ENCODE measurements around the gene SDF2L1. TPM values are rescaled to one million over a fixed set of nuclear protein-coding genes. Genes with fewer than 3 reads are reported as not detected.
A peak's percentile ranks its signal among the peaks of the same experiment; 100 is the strongest.

Gene SDF2L1
- total RNA-seq, 1 experiment from 2014 or later = 91.5 TPM

GRCh38 chr22:21621025-21621424 lies 21.1 kb upstream of the SDF2L1 start:
- Mint-ChIP-seq H3K27me3 (ENCODE audit: insufficient read depth, unreplicated experiment) (no peaks in the 10 kb centered on the region), H3K4me3 (ENCODE audit: unreplicated experiment) (no peak overlapping the region), H3K27ac (ENCODE audit: low read depth, unreplicated experiment) (no peak overlapping the region), H3K4me1 (ENCODE audit: insufficient read depth, unreplicated experiment) (peaks cover 26% of the 10 kb centered on the region), H3K36me3 (ENCODE audit: insufficient read depth, unreplicated experiment) (peaks cover 67% of the 10 kb centered on the region), H3K9me3 (ENCODE audit: unreplicated experiment) (no peaks in the 10 kb centered on the region)
- intact Hi-C loops (cut with micrococcal nuclease) = no loop called here
- TF ChIP-seq, protein P1, sequence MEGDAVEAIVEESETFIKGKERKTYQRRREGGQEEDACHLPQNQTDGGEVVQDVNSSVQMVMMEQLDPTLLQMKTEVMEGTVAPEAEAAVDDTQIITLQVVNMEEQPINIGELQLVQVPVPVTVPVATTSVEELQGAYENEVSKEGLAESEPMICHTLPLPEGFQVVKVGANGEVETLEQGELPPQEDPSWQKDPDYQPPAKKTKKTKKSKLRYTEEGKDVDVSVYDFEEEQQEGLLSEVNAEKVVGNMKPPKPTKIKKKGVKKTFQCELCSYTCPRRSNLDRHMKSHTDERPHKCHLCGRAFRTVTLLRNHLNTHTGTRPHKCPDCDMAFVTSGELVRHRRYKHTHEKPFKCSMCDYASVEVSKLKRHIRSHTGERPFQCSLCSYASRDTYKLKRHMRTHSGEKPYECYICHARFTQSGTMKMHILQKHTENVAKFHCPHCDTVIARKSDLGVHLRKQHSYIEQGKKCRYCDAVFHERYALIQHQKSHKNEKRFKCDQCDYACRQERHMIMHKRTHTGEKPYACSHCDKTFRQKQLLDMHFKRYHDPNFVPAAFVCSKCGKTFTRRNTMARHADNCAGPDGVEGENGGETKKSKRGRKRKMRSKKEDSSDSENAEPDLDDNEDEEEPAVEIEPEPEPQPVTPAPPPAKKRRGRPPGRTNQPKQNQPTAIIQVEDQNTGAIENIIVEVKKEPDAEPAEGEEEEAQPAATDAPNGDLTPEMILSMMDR (IDR thresholded peaks at IDR 0.05; ENCODE audit: unreplicated experiment) = no peak
- DNase-seq (ENCODE audit: unreplicated experiment) = no peak
- BruUV-seq (replicated peaks) = no TSS peak
- CTCF ChIA-PET = interaction anchor here (0.6 kb wide), 1 partner anchor 34 kb away, joined by 3 read pairs; no protein-coding TSS in a partner anchor
- POLR2A ChIA-PET = interaction anchor here (1.0 to 1.4 kb wide), 3 partner anchors 15 to 38 kb away, joined by 3 to 4 read pairs (median 3); partner anchors contain the start of gene SDF2L1

DNA sequence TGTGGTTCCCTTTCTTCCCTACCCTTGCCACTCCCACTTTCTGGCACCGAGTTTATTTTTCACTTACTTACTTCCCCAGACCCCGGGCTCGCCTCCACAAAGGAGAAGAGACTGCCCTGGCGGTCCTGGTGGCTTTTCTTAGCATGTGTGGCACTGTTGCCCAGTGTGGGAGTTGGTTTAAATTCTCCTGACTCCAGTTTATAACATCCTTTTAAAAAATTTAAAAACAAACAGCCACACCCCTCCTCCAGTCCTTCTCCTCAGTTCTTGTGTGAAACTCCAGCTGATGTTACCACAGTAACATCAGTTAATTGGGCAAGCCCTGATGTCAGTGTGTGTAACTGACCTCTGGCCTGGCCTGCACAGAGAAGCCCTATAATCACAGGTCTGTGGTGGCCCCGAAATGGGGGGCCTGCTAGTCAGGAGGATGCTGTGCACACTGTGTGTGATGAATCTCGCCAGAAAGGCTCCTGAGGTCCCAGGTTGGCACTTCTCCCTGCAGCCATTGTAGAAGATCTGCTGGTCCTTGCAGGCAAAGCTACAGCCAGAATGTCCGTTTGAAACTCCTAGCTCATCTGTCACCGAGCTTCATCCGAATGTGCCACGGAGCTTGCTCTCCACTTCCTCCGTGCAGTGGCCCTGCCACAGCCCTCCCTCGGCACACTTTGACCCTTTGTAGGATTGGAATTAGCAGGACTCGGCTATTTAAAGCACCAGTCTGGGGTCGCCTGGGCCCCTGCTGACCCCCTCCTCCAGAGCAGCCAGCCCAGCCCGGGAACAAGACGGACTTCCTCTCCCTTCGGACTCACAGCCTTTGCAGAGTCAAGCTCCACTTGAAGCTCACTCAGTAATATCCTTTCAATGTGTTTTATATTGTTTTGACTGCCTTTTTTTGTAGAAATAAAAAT lies 19.8 kb upstream of the SDF2L1 start:
- Mint-ChIP-seq H3K4me1 (ENCODE audit: insufficient read depth, unreplicated experiment) (peaks cover 34% of the 10 kb centered on the region), H3K9me3 (ENCODE audit: unreplicated experiment) (no peaks in the 10 kb centered on the region), H3K36me3 (ENCODE audit: insufficient read depth, unreplicated experiment) (peaks cover 69% of the 10 kb centered on the region), H3K27me3 (ENCODE audit: insufficient read depth, unreplicated experiment) (no peaks in the 10 kb centered on the region), H3K4me3 (ENCODE audit: unreplicated experiment) (no peak overlapping the region), H3K27ac (ENCODE audit: low read depth, unreplicated experiment) (peak overlapping the region; percentile 64)
- TSS peak; percentile 32 for BruUV-seq (replicated peaks)
- CTCF ChIA-PET = interaction anchor here (0.6 to 1.3 kb wide), 3 partner anchors 10 to 25 kb away, joined by 4 read pairs; no protein-coding TSS in a partner anchor
- TF ChIP-seq, protein P1 (IDR thresholded peaks at IDR 0.05; ENCODE audit: unreplicated experiment) = no peak
- no peak for DNase-seq (ENCODE audit: unreplicated experiment)
- intact Hi-C loops (cut with micrococcal nuclease) = no loop called here
- POLR2A ChIA-PET = interaction anchor here (2.2 kb wide), 1 partner anchor 8 kb away, joined by 7 read pairs; no protein-coding TSS in a partner anchor

GRCh38 chr22:21622919-21623647 lies 19.0 kb upstream of the SDF2L1 start:
- Mint-ChIP-seq H3K4me3 (ENCODE audit: unreplicated experiment) (no peak overlapping the region), H3K27me3 (ENCODE audit: insufficient read depth, unreplicated experiment) (no peaks in the 10 kb centered on the region), H3K9me3 (ENCODE audit: unreplicated experiment) (no peaks in the 10 kb centered on the region), H3K27ac (ENCODE audit: low read depth, unreplicated experiment) (peak overlapping the region; percentile 64), H3K4me1 (ENCODE audit: insufficient read depth, unreplicated experiment) (peaks cover 34% of the 10 kb centered on the region), H3K36me3 (ENCODE audit: insufficient read depth, unreplicated experiment) (peaks cover 77% of the 10 kb centered on the region)
- intact Hi-C loops (cut with micrococcal nuclease) = no loop called here
- DNase-seq (ENCODE audit: unreplicated experiment) = no peak
- TF ChIP-seq, protein P1 (IDR thresholded peaks at IDR 0.05; ENCODE audit: unreplicated experiment) = no peak
- BruUV-seq (replicated peaks) = no TSS peak
- POLR2A ChIA-PET = interaction anchor here (2.2 kb wide), 1 partner anchor 9 kb away, joined by 7 read pairs; no protein-coding TSS in a partner anchor
- CTCF ChIA-PET = interaction anchor here (0.6 to 1.3 kb wide), 2 partner anchors 21 to 46 kb away, joined by 4 to 5 read pairs; no protein-coding TSS in a partner anchor

- peaks cover 78% of the 10 kb centered on the region for H3K36me3 Mint-ChIP-seq (ENCODE audit: insufficient read depth, unreplicated experiment)
- no peaks in the 10 kb centered on the region for H3K27me3 Mint-ChIP-seq (ENCODE audit: insufficient read depth, unreplicated experiment)
- POLR2A ChIA-PET = interaction anchor here (2.2 kb wide), 1 partner anchor 10 kb away, joined by 7 read pairs; no protein-coding TSS in a partner anchor
- intact Hi-C loops (cut with micrococcal nuclease) = no loop called here
- no peak overlapping the region for H3K4me3 Mint-ChIP-seq (ENCODE audit: unreplicated experiment)
- DNase-seq (ENCODE audit: unreplicated experiment) = no peak
- peaks cover 34% of the 10 kb centered on the region for H3K4me1 Mint-ChIP-seq (ENCODE audit: insufficient read depth, unreplicated experiment)
- CTCF ChIA-PET = interaction anchor here (0.6 to 1.3 kb wide), 3 partner anchors 20 to 47 kb away, joined by 3 to 5 read pairs (median 4); no protein-coding TSS in a partner anchor
- H3K9me3 Mint-ChIP-seq (ENCODE audit: unreplicated experiment) = no peaks in the 10 kb centered on the region
- BruUV-seq (replicated peaks) = no TSS peak
- H3K27ac Mint-ChIP-seq (ENCODE audit: low read depth, unreplicated experiment) = no peak overlapping the region
- TF ChIP-seq, protein P1 (IDR thresholded peaks at IDR 0.05; ENCODE audit: unreplicated experiment) = no peak
Observed at GRCh38 chr22:21623648-21623970, 18.5 kb upstream of the SDF2L1 start.
